CD14-positive monocyte (primary cell): Measurements from ENCODE around the gene DLK2. TPM values are rescaled to one million over a fixed set of nuclear protein-coding genes. Genes with fewer than 3 reads are reported as not detected.

ENCODE experiments used
- DNase-seq, 3 donors: peaks; one replicate each; pipeline ENCODE4 v3.0.0-alpha.2; 2011 to 2022
- H2AFZ ChIP-seq: 2 replicates; pipeline ENCODE4 v1.6.0; 2012; ENCODE audit warnings: mild to moderate bottlenecking, low read depth, low read length, inconsistent platforms; ENCODE audit not compliant: insufficient read depth, poor library complexity, severe bottlenecking
- H3K27ac ChIP-seq, 2 donors: 1 replicate in 1 of 2; 2 replicates in 1 of 2; pipeline ENCODE4 v1.5.1; 2012 to 2013; ENCODE audit warnings: low read length in 2 of 2, control low read depth in 1 of 2, inconsistent platforms in 1 of 2, low read depth in 1 of 2, mild to moderate bottlenecking in 1 of 2
- H3K27me3 ChIP-seq, 2 donors: one replicate each; pipeline versions ENCODE4 v1.6.0 to v1.6.1; 2011 to 2013; ENCODE audit warnings: low read length in 2 of 2; ENCODE audit not compliant: control insufficient read depth in 2 of 2, insufficient read depth in 2 of 2
- H3K36me3 ChIP-seq, 2 donors: replicated peaks in 1 of 2; 1 replicate in 1 of 2; 2 replicates in 1 of 2; pipeline versions ENCODE4 v1.5.1 to v1.6.1; 2012 to 2013; ENCODE audit warnings: low read length in 2 of 2, control low read depth in 1 of 2, inconsistent platforms in 1 of 2, mild to moderate bottlenecking in 1 of 2; ENCODE audit not compliant: insufficient read depth in 2 of 2, control insufficient read depth in 1 of 2
- H3K4me1 ChIP-seq, 2 donors: 1 replicate in 1 of 2; 2 replicates in 1 of 2; pipeline versions ENCODE4 v1.5.1 to v1.6.1; 2012 to 2013; ENCODE audit warnings: low read length in 2 of 2, control low read depth in 1 of 2, inconsistent platforms in 1 of 2, mild to moderate bottlenecking in 1 of 2, moderate library complexity in 1 of 2; ENCODE audit not compliant: insufficient read depth in 2 of 2, control insufficient read depth in 1 of 2
- H3K4me2 ChIP-seq: replicated peaks from 2 replicates; pipeline ENCODE3; 2012; ENCODE audit warnings: low read length, moderate library complexity, mild to moderate bottlenecking; ENCODE audit not compliant: poor library complexity, severe bottlenecking; ENCODE audit errors: extremely low read depth
- H3K4me3 ChIP-seq, 3 experiments: fragments of 200-600 bp in 1 of 3; sonication (generic) in 1 of 3; replicated peaks in 1 of 3; 1 replicate in 2 of 3; 2 replicates in 1 of 3; pipeline ENCODE4 v1.5.1; 2011 to 2013; ENCODE audit warnings: low read length in 3 of 3, mild to moderate bottlenecking in 3 of 3, control low read depth in 2 of 3, low read depth in 2 of 3, inconsistent platforms in 1 of 3, moderate library complexity in 1 of 3
- H3K79me2 ChIP-seq: 2 replicates; pipeline ENCODE4 v1.6.0; 2012; ENCODE audit warnings: mild to moderate bottlenecking, control low read depth, inconsistent platforms, low read length, moderate library complexity; ENCODE audit not compliant: insufficient read depth
- H3K9ac ChIP-seq: 2 replicates; pipeline ENCODE4 v1.6.0; 2017; ENCODE audit warnings: low read length, mild to moderate bottlenecking; ENCODE audit not compliant: insufficient read depth, poor library complexity, severe bottlenecking
- H3K9me3 ChIP-seq, 2 donors: replicated peaks in 1 of 2; 1 replicate in 1 of 2; 2 replicates in 1 of 2; pipeline versions ENCODE4 v1.5.1 to v1.6.1; 2012 to 2013; ENCODE audit warnings: low read length in 2 of 2, control low read depth in 1 of 2; ENCODE audit not compliant: control insufficient read depth in 1 of 2, insufficient read depth in 1 of 2
- H4K20me1 ChIP-seq: 2 replicates; pipeline ENCODE4 v1.6.0; 2012; ENCODE audit warnings: mild to moderate bottlenecking, low read length, control low read depth, moderate library complexity; ENCODE audit not compliant: insufficient read depth
- H3K27ac Mint-ChIP-seq, 7 donors: one replicate each; pipeline ENCODE4 v1.8.0; 2020; ENCODE audit warnings: mild to moderate bottlenecking in 7 of 7, mixed read lengths in 7 of 7, moderate library complexity in 6 of 7, inconsistent platforms in 2 of 7
- H3K27me3 Mint-ChIP-seq, 3 donors: one replicate each; pipeline ENCODE4 v1.8.0; 2021 to 2022; ENCODE audit warnings: low read depth in 3 of 3, mild to moderate bottlenecking in 3 of 3, mixed read lengths in 3 of 3, moderate library complexity in 3 of 3, inconsistent platforms in 1 of 3
- H3K36me3 Mint-ChIP-seq, 2 donors: one replicate each; pipeline ENCODE4 v1.8.0; 2020; ENCODE audit warnings: mixed read lengths in 2 of 2, inconsistent platforms in 1 of 2, mild to moderate bottlenecking in 1 of 2
- H3K4me1 Mint-ChIP-seq: one replicate; pipeline ENCODE4 v1.8.0; 2020; ENCODE audit warnings: mild to moderate bottlenecking, mixed read lengths
- H3K4me3 Mint-ChIP-seq, 2 donors: one replicate each; pipeline ENCODE4 v1.8.0; 2020; ENCODE audit warnings: mild to moderate bottlenecking in 2 of 2, mixed read lengths in 2 of 2, moderate library complexity in 1 of 2
- H3K9me3 Mint-ChIP-seq, 7 donors: one replicate each; pipeline ENCODE4 v1.8.0; 2020 to 2022; ENCODE audit warnings: mixed read lengths in 7 of 7, mild to moderate bottlenecking in 6 of 7, moderate library complexity in 6 of 7, inconsistent platforms in 2 of 7
- CTCF ChIP-seq: fragments of 200-600 bp; IDR thresholded peaks from one replicate; pipeline ENCODE4 v1.8.0; 2022; ENCODE audit warnings: antibody characterized with exemption, mild to moderate bottlenecking
- WGBS: methylation state at CpG from one replicate; pipeline ENCODE4 v1.1.5; 2013; ENCODE audit warnings: missing lambda C conversion rate; ENCODE audit not compliant: insufficient coverage; 5-methylcytosine and 5-hydroxymethylcytosine counted together
- intact Hi-C, 2 donors: fragments of 100-400 bp; cut with micrococcal nuclease; formaldehyde crosslinking; loops; one replicate each; pipeline versions ENCODE4 v1.15.0 to v1.15.1; 2023
- polyA plus RNA-seq, 3 donors: library from polyadenylated mRNA; depleted of rRNA in 1 of 3; unstranded in 2 of 3; stranded (reverse) in 1 of 3; fragments of 300-500 nt in 2 of 3; fragments of >200 nt in 1 of 3; fragmentation: Illumina TruSeq in 2 of 3; gene quantifications; 1 replicate in 2 of 3; 2 replicates in 1 of 3; pipeline ENCODE4 v1.2.3, GENCODE V29; 2012 to 2021

DLK2 gene
- polyA plus RNA-seq, 3 donors: 0.08 TPM; not detected in 2

GRCh38 chr6:43452896-43453295, 2.5 kb downstream of the DLK2 start:
- peaks cover 46 to 55% of the 10 kb centered on the region in 2 donors for H3K36me3 ChIP-seq
- H3K4me2 ChIP-seq: no peak overlapping the region
- no peak overlapping the region for H2AFZ ChIP-seq
- no peak overlapping the region for H3K9ac ChIP-seq
- Mint-ChIP-seq H3K36me3 (peaks cover 63 to 65% of the 10 kb centered on the region in 2 donors), H3K9me3 (peaks cover 0 to 25% (median 8%) of the 10 kb centered on the region in 7 donors), H3K4me3 (no peak overlapping the region), H3K27ac (no peak overlapping the region), H3K4me1 (peaks cover 14% of the 10 kb centered on the region), H3K27me3 (peaks cover 33 to 39% (median 34%) of the 10 kb centered on the region in 3 donors)
- no peaks in the 10 kb centered on the region for H3K79me2 ChIP-seq
- H3K27me3 ChIP-seq: peaks cover 17 to 33% of the 10 kb centered on the region in 2 donors
- H3K9me3 ChIP-seq: no peaks in the 10 kb centered on the region
- H3K27ac ChIP-seq: no peak overlapping the region
- no peak for DNase-seq
- H3K4me3 ChIP-seq: no peak overlapping the region
- intact Hi-C loops: no loop called here
- H3K4me1 ChIP-seq: peaks cover 12 to 20% of the 10 kb centered on the region in 2 donors
- no peak for TF ChIP-seq CTCF
- H4K20me1 ChIP-seq: no peaks in the 10 kb centered on the region
- WGBS: 100% methylated on average over 2 of the region's 4 CpGs

- Histone ChIP-seq H4K20me1 (no peaks in the 10 kb centered on the region), H3K27me3 (peaks cover 13 to 23% of the 10 kb centered on the region in 2 donors), H3K4me3 (no peak overlapping the region), H3K27ac (no peak overlapping the region), H3K36me3 (peaks cover 55 to 65% of the 10 kb centered on the region in 2 donors), H3K9me3 (no peaks in the 10 kb centered on the region), H3K79me2 (no peaks in the 10 kb centered on the region), H2AFZ (no peak overlapping the region), H3K4me2 (no peak overlapping the region), H3K9ac (no peak overlapping the region), H3K4me1 (peaks cover 12 to 20% of the 10 kb centered on the region in 2 donors)
- peaks cover 24 to 30% (median 28%) of the 10 kb centered on the region in 3 donors for H3K27me3 Mint-ChIP-seq
- H3K4me3 Mint-ChIP-seq: no peak overlapping the region
- intact Hi-C loops: no loop called here
- peaks cover 72 to 73% of the 10 kb centered on the region in 2 donors for H3K36me3 Mint-ChIP-seq
- TF ChIP-seq CTCF: no peak
- H3K4me1 Mint-ChIP-seq: peaks cover 14% of the 10 kb centered on the region
- no peak overlapping the region for H3K27ac Mint-ChIP-seq
- WGBS: 98% methylated on average over 5 of the region's 8 CpGs
- DNase-seq: no peak
- peaks cover 0 to 19% (median 5%) of the 10 kb centered on the region in 7 donors for H3K9me3 Mint-ChIP-seq
Observed at GRCh38 chr6:43451939-43452338, 3.4 kb downstream of the DLK2 start.
